ENCODE results near the gene CDKN2C. TPM values are rescaled to one million over a fixed set of nuclear protein-coding genes. Genes with fewer than 3 reads are reported as not detected.

CDKN2C gene
- total and polyA plus RNA-seq, 10 of the 15 experiments (the other 5 are each of a cell fraction or from before 2014, with no cell fraction given), result 3.3 to 11.7 (median 6.0) TPM

DNA sequence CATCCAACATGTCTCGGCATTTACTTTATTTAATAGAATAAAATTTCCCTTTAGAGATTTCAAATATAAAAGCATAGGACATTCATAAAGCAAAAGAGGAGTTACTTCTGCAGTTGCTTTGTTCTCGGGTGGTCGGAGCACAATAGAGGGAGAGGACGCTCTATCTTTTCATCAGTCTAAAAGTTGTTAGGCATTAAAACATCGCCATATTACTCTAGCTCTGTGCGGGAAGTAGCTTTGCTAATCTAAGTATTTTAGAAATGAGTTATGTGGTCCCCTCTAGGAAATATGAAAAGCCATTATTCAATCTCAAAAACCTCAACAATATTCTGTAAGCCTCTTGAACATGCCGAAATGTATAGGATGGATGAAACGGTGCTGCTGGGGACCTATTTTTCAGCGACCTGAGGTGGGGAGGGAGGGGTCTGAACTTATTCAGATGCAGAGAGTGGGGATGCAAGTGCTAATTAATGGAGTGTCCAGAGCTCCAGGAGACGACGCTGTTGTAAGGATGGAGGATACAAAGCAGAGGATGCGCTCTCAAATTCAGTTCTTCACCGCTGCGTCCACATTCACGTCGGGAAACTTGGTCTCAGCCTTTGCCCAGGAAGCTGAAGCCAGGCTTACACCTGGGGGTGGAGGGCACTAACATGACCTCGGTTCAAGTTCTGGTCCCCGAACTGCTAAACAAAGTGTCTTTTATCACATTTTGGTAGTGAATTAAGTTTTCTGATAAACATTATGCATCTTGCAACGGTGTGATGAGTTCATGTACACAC is 6.3 kb downstream of the CDKN2C start:
- H3K9me3 ChIP-seq (replicated peaks; ENCODE audit: control insufficient read depth, insufficient read depth, low read length), result no peaks in the 10 kb centered on the region
- H3K27me3 ChIP-seq (replicated peaks in 1 of 2; ENCODE audit: control insufficient read depth in 2 of 2, insufficient read depth in 2 of 2, low read length in 1 of 2), result peaks cover 0 to 4% of the 10 kb centered on the region in 2 experiments; a peak in 2 of 4 replicates
- H4K20me1 ChIP-seq (ENCODE audit: control insufficient read depth, insufficient read depth), result no peaks in the 10 kb centered on the region
- no peak for DNase-seq (ENCODE audit: low read depth, low spot score)
- BruUV-seq (replicated peaks), result no TSS peak
- peak overlapping the region; percentile 97 for H3K4me3 ChIP-seq
- H3K4me2 ChIP-seq (ENCODE audit: control insufficient read depth, insufficient read depth), result peak overlapping the region; percentile 86
- SMC1A ChIA-PET (ENCODE audit: uncharacterized antibody, unreplicated experiment), result interaction anchor here (2.1 to 2.3 kb wide), 2 partner anchors 47 to 103 kb away, joined by 5 to 7 read pairs; no protein-coding TSS in a partner anchor
- 4% methylated on average over 19 of the region's 19 CpGs for WGBS (ENCODE audit: insufficient coverage, insufficient replicate concordance, low lambda C conversion rate, missing lambda C conversion rate)
- H3K27ac ChIP-seq (ENCODE audit: control insufficient read depth, insufficient read depth), result peak overlapping the region; percentile 96
- RAD21 ChIA-PET (ENCODE audit: unreplicated experiment), result no interaction called here
- POLR2A ChIA-PET, result no interaction called here
- intact Hi-C loops (cut with micrococcal nuclease; ENCODE audit: unreplicated experiment), result no loop called here
- ATAC-seq, result peak; percentile 10
- CTCF ChIA-PET, result no interaction called here
- peak overlapping the region; percentile 94 for H3K9ac ChIP-seq (ENCODE audit: control insufficient read depth, insufficient read depth, low read length)
- in situ Hi-C loops (cut with MboI), result no loop called here
- peaks cover 0 to 7% of the 10 kb centered on the region in 2 experiments; a peak in 1 of 4 replicates for H3K36me3 ChIP-seq (ENCODE audit: control insufficient read depth in 2 of 2, insufficient read depth in 2 of 2, low read length in 1 of 2)
- H2AFZ ChIP-seq (ENCODE audit: control insufficient read depth, low read depth, low read length), result peak overlapping the region; percentile 76
- peaks cover 73% of the 10 kb centered on the region for H3K79me2 ChIP-seq (ENCODE audit: control insufficient read depth, insufficient read depth, low read length)
- no peak for FAIRE-seq
- H3K4me1 ChIP-seq (ENCODE audit: control insufficient read depth, insufficient read depth, low read length), result no peaks in the 10 kb centered on the region
- TF ChIP-seq CUX1 (IDR thresholded peaks at IDR 0.05; ENCODE audit: insufficient replicate concordance, low read depth, low read length) (no peak), JUNB (IDR thresholded peaks at IDR 0.05) (peak; percentile 56), PAX8 (IDR thresholded peaks at IDR 0.05) (no peak), NBN (IDR thresholded peaks at IDR 0.05) (no peak), RUNX3 (IDR thresholded peaks at IDR 0.05; ENCODE audit: low read length) (peak; percentile 59), SP1 (IDR thresholded peaks at IDR 0.05; ENCODE audit: low read depth, low read length) (no peak), KAT2A (conservative IDR thresholded peaks at IDR 0.05; ENCODE audit: control insufficient read depth, low read depth, low read length) (no peak), SMAD5 (IDR thresholded peaks at IDR 0.05; ENCODE audit: low read depth) (no peak), CBX3 (IDR thresholded peaks at IDR 0.05; ENCODE audit: borderline replicate concordance, low read depth) (no peak), ZBTB4 (CRISPR knock-in tag; IDR thresholded peaks at IDR 0.05) (no peak), GABPA (IDR thresholded peaks at IDR 0.05; ENCODE audit: low read depth) (no peak), BHLHE40 (IDR thresholded peaks at IDR 0.05; ENCODE audit: borderline replicate concordance in 1 of 2, low read depth in 2 of 2, low read length in 1 of 2) (no peak), ZBED1 (IDR thresholded peaks at IDR 0.05; ENCODE audit: borderline replicate concordance) (no peak), BACH1 (IDR thresholded peaks at IDR 0.05; ENCODE audit: borderline replicate concordance) (no peak)
- TF ChIP-seq, protein P1, sequence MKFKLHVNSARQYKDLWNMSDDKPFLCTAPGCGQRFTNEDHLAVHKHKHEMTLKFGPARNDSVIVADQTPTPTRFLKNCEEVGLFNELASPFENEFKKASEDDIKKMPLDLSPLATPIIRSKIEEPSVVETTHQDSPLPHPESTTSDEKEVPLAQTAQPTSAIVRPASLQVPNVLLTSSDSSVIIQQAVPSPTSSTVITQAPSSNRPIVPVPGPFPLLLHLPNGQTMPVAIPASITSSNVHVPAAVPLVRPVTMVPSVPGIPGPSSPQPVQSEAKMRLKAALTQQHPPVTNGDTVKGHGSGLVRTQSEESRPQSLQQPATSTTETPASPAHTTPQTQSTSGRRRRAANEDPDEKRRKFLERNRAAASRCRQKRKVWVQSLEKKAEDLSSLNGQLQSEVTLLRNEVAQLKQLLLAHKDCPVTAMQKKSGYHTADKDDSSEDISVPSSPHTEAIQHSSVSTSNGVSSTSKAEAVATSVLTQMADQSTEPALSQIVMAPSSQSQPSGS (IDR thresholded peaks at IDR 0.05; ENCODE audit: low read length), result peak; percentile 3
